Smooth muscle cell (in vitro differentiated cells): ENCODE data around the gene GNGT1. TPM values are rescaled to one million over a fixed set of nuclear protein-coding genes. Genes with fewer than 3 reads are reported as not detected.

Experiments
- DNase-seq: peaks from one replicate; lab custom pipeline; 2025; ENCODE audit not compliant: unreplicated experiment; lab: John Stamatoyannopoulos, UW
- H2AFZ ChIP-seq: fragments of 200-600 bp; sonication (generic); 2 replicates; pipeline ENCODE4 v1.6.0; 2016; ENCODE audit warnings: antibody characterized with exemption, low read depth, mild to moderate bottlenecking
- H3F3A ChIP-seq: fragments of 200-600 bp; sonication (generic); 2 replicates; pipeline ENCODE4 v1.6.0; 2017; ENCODE audit warnings: antibody characterized with exemption, low read depth
- H3K27ac ChIP-seq: fragments of 200-600 bp; sonication (generic); 2 replicates; pipeline ENCODE4 v1.5.1; 2016; ENCODE audit warnings: low read depth, mild to moderate bottlenecking
- H3K27me3 ChIP-seq: fragments of 200-600 bp; sonication (generic); 2 replicates; pipeline ENCODE4 v1.6.1; 2016; ENCODE audit warnings: low read depth, mild to moderate bottlenecking
- H3K36me3 ChIP-seq: fragments of 200-600 bp; sonication (generic); 2 replicates; pipeline ENCODE4 v1.5.1; 2016; ENCODE audit warnings: low read depth
- H3K4me1 ChIP-seq: fragments of 200-600 bp; sonication (generic); 2 replicates; pipeline ENCODE4 v1.5.1; 2016; ENCODE audit warnings: low read depth
- H3K4me2 ChIP-seq: fragments of 200-600 bp; sonication (generic); 2 replicates; pipeline ENCODE4 v1.6.0; 2016; ENCODE audit warnings: mild to moderate bottlenecking
- H3K4me3 ChIP-seq: fragments of 200-600 bp; sonication (generic); 2 replicates; pipeline ENCODE4 v1.5.1; 2016; ENCODE audit warnings: mild to moderate bottlenecking
- H3K79me2 ChIP-seq: fragments of 200-600 bp; sonication (generic); 2 replicates; pipeline ENCODE4 v1.6.0; 2016; ENCODE audit warnings: low read depth, mild to moderate bottlenecking
- H3K9ac ChIP-seq: fragments of 200-600 bp; sonication (generic); 2 replicates; pipeline ENCODE4 v1.6.0; 2016; ENCODE audit warnings: low read depth
- H3K9me3 ChIP-seq: fragments of 200-600 bp; sonication (generic); replicated peaks from 2 replicates; pipeline ENCODE4 v1.5.1; 2016; ENCODE audit warnings: low read depth
- H4K20me1 ChIP-seq: fragments of 200-600 bp; sonication (generic); 2 replicates; pipeline ENCODE4 v1.6.0; 2016; ENCODE audit warnings: low read depth
- CTCF ChIP-seq: fragments of 200-600 bp; sonication (generic); IDR thresholded peaks from 2 replicates; pipeline ENCODE4 v1.5.1; 2017; ENCODE audit warnings: borderline replicate concordance, mild to moderate bottlenecking, antibody characterized with exemption; ENCODE audit not compliant: insufficient read depth, poor library complexity, severe bottlenecking
- WGBS: methylation state at CpG from one replicate; pipeline ENCODE4 v1.1.7; 2016; ENCODE audit warnings: low lambda C conversion rate; 5-methylcytosine and 5-hydroxymethylcytosine counted together
- polyA plus RNA-seq: library from polyadenylated mRNA; unstranded; fragments of >200 nt; fragmentation: Nextera tagmentation; extraction: Ambion mirVana; gene quantifications from 2 replicates; pipeline ENCODE4 v1.2.1, GENCODE V29; 2016
- total RNA-seq: library from RNA; depleted of rRNA; stranded (reverse); fragments of >200 nt; gene quantifications from 2 replicates; pipeline ENCODE4 v1.2.3, GENCODE V29; 2014

The GNGT1 gene
- total and polyA plus RNA-seq, 2 experiments from 2014 or later = not detected

GRCh38 chr7:93894426-93894825 lies 11.9 kb upstream of the GNGT1 start:
- Histone ChIP-seq H2AFZ (no peak overlapping the region), H3K4me1 (no peaks in the 10 kb centered on the region), H3K27ac (no peak overlapping the region), H3K4me2 (no peak overlapping the region), H3K36me3 (no peaks in the 10 kb centered on the region), H4K20me1 (no peaks in the 10 kb centered on the region), H3K27me3 (no peaks in the 10 kb centered on the region), H3K4me3 (no peak overlapping the region), H3K9ac (no peak overlapping the region), H3K9me3 (no peaks in the 10 kb centered on the region), H3F3A (peaks cover 5% of the 10 kb centered on the region), H3K79me2 (no peaks in the 10 kb centered on the region)
- 18% methylated on average over 1 of the region's 1 CpG for WGBS
- DNase-seq = no peak
- TF ChIP-seq CTCF = no peak

- no peak overlapping the region for H2AFZ ChIP-seq
- no peak overlapping the region for H3K4me2 ChIP-seq
- H4K20me1 ChIP-seq = no peaks in the 10 kb centered on the region
- no peak overlapping the region for H3K4me3 ChIP-seq
- WGBS = 89% methylated on average over 3 of the region's 3 CpGs
- no peaks in the 10 kb centered on the region for H3K4me1 ChIP-seq
- H3K36me3 ChIP-seq = no peaks in the 10 kb centered on the region
- no peak for DNase-seq
- no peak overlapping the region for H3K9ac ChIP-seq
- H3K79me2 ChIP-seq = no peaks in the 10 kb centered on the region
- H3F3A ChIP-seq = peaks cover 5% of the 10 kb centered on the region
- no peak for TF ChIP-seq CTCF
- H3K27ac ChIP-seq = no peak overlapping the region
- H3K27me3 ChIP-seq = no peaks in the 10 kb centered on the region
- no peaks in the 10 kb centered on the region for H3K9me3 ChIP-seq
Measured at GRCh38 chr7:93894966-93895640, 11.3 kb upstream of the GNGT1 start.

GRCh38 chr7:93895859-93896600 lies 10.3 kb upstream of the GNGT1 start:
- no peak overlapping the region for H3K4me3 ChIP-seq
- DNase-seq = no peak
- no peaks in the 10 kb centered on the region for H3K27me3 ChIP-seq
- no peaks in the 10 kb centered on the region for H3K36me3 ChIP-seq
- 61% methylated on average over 4 of the region's 4 CpGs for WGBS
- H4K20me1 ChIP-seq = no peaks in the 10 kb centered on the region
- H3K27ac ChIP-seq = no peak overlapping the region
- H3K9ac ChIP-seq = no peak overlapping the region
- no peak overlapping the region for H3K4me2 ChIP-seq
- no peaks in the 10 kb centered on the region for H3K9me3 ChIP-seq
- no peak for TF ChIP-seq CTCF
- H2AFZ ChIP-seq = no peak overlapping the region
- no peaks in the 10 kb centered on the region for H3K4me1 ChIP-seq
- peaks cover 5% of the 10 kb centered on the region for H3F3A ChIP-seq
- H3K79me2 ChIP-seq = no peaks in the 10 kb centered on the region
